SU-DHL-6 (cell line): ENCODE results near the gene RFWD3.

Experiments used
- H2AFZ ChIP-seq: fragments of 200-600 bp; sonication (generic); 2 replicates; pipeline ENCODE4 v1.6.1; 2014; ENCODE audit warnings: low read depth, mild to moderate bottlenecking, moderate library complexity, mixed read lengths, antibody characterized with exemption, low read length; ENCODE audit not compliant: severe bottlenecking
- H3F3A ChIP-seq: fragments of 200-600 bp; shearing (Covaris generic); 2 replicates; pipeline ENCODE4 v1.6.0; 2016; ENCODE audit warnings: antibody characterized with exemption, mild to moderate bottlenecking; ENCODE audit not compliant: insufficient read depth
- H3K27ac ChIP-seq: fragments of 200-600 bp; sonication (generic); 2 replicates; pipeline ENCODE4 v1.5.1; 2016; ENCODE audit warnings: low read depth, mild to moderate bottlenecking, low read length, moderate library complexity, mixed read lengths
- H3K27me3 ChIP-seq: fragments of 200-600 bp; sonication (generic), shearing (Covaris generic); 2 replicates; pipeline ENCODE4 v1.6.0; 2014; ENCODE audit warnings: mild to moderate bottlenecking, low read length
- H3K36me3 ChIP-seq: fragments of 200-600 bp; sonication (generic); 2 replicates; pipeline ENCODE4 v1.6.1; 2014; ENCODE audit warnings: mild to moderate bottlenecking, low read length, mixed read lengths
- H3K4me2 ChIP-seq: fragments of 300-600, 200-600 bp; shearing (Covaris generic), sonication (generic); 2 replicates; pipeline ENCODE4 v1.6.0; 2014; ENCODE audit warnings: low read length, low read depth, mild to moderate bottlenecking; ENCODE audit not compliant: poor library complexity, severe bottlenecking
- H3K4me3 ChIP-seq: fragments of 200-600 bp; sonication (generic); 2 replicates; pipeline ENCODE4 v1.5.1; 2014; ENCODE audit warnings: antibody characterized with exemption, low read length, mild to moderate bottlenecking, mixed read lengths; ENCODE audit not compliant: insufficient read depth, poor library complexity, severe bottlenecking
- H3K79me2 ChIP-seq: fragments of 200-600 bp; sonication (generic); 2 replicates; pipeline ENCODE4 v1.6.1; 2014; ENCODE audit warnings: mild to moderate bottlenecking, low read length, moderate library complexity; ENCODE audit not compliant: insufficient read depth
- H3K9ac ChIP-seq: fragments of 200-600 bp; sonication (generic); 2 replicates; pipeline ENCODE4 v1.7.0; 2014; ENCODE audit warnings: mild to moderate bottlenecking, low read length
- H3K9me2 ChIP-seq: fragments of 200-600 bp; sonication (generic); replicated peaks from 2 replicates; pipeline ENCODE4 v1.6.1; 2014; ENCODE audit warnings: low read length; ENCODE audit not compliant: insufficient read depth
- H3K9me3 ChIP-seq: fragments of 200-600 bp; sonication (generic); 2 replicates; pipeline ENCODE4 v1.6.1; 2014; ENCODE audit warnings: low read length, mixed read lengths; ENCODE audit not compliant: insufficient read depth
- H4K20me1 ChIP-seq: fragments of 200-600 bp; sonication (generic); 2 replicates; pipeline ENCODE4 v1.6.1; 2014; ENCODE audit warnings: low read depth, mild to moderate bottlenecking, antibody characterized with exemption, low read length, moderate library complexity, mixed read lengths
- EZH2phosphoT487 ChIP-seq: fragments of 200-600 bp; sonication (generic), shearing (Covaris generic); conservative IDR thresholded peaks from 2 replicates; pipeline ENCODE4 v1.6.1; 2018; ENCODE audit warnings: mild to moderate bottlenecking, antibody characterized with exemption, low read length, moderate library complexity, mixed read lengths
- TF ChIP-seq, protein P1 (sequence below): fragments of 200-600 bp; sonication (generic); IDR thresholded peaks from one replicate; pipeline ENCODE4 v1.5.1; 2017; ENCODE audit warnings: antibody characterized with exemption, mild to moderate bottlenecking, low read length, moderate library complexity; ENCODE audit not compliant: insufficient read depth, poor library complexity, severe bottlenecking

RFWD3 gene

DNA sequence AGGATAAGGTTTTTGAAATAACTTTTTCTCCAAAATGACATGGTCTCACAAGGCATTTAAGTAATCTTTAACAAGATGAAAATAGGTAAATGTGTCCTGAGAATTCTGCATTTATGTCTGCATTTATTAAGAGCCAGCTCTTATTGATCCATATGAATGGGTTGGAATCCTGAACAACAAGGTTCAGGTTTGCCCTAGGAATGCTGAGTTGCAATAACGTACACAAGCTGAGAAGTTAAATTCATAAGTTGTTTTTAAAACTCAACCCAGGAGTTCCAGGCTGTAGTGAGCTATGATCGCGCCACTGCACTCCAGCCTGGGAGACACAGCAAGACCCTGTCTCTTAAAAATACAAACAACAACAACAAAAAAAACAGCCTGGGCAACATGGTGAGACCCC lies 87.8 kb downstream of the RFWD3 start:
- H3K4me2 ChIP-seq = no peak overlapping the region
- H2AFZ ChIP-seq = no peak overlapping the region
- no peaks in the 10 kb centered on the region for H3K9me2 ChIP-seq
- no peaks in the 10 kb centered on the region for H3K27me3 ChIP-seq
- H3K79me2 ChIP-seq = peaks cover 15% of the 10 kb centered on the region
- H3K36me3 ChIP-seq = no peaks in the 10 kb centered on the region
- no peak overlapping the region for H3K9ac ChIP-seq
- H3K27ac ChIP-seq = no peak overlapping the region
- no peaks in the 10 kb centered on the region for H3F3A ChIP-seq
- peaks cover 4% of the 10 kb centered on the region; the same call in 1 of the 2 replicates for H4K20me1 ChIP-seq
- H3K4me3 ChIP-seq = no peak overlapping the region
- H3K9me3 ChIP-seq = no peaks in the 10 kb centered on the region
- TF ChIP-seq, protein P1, sequence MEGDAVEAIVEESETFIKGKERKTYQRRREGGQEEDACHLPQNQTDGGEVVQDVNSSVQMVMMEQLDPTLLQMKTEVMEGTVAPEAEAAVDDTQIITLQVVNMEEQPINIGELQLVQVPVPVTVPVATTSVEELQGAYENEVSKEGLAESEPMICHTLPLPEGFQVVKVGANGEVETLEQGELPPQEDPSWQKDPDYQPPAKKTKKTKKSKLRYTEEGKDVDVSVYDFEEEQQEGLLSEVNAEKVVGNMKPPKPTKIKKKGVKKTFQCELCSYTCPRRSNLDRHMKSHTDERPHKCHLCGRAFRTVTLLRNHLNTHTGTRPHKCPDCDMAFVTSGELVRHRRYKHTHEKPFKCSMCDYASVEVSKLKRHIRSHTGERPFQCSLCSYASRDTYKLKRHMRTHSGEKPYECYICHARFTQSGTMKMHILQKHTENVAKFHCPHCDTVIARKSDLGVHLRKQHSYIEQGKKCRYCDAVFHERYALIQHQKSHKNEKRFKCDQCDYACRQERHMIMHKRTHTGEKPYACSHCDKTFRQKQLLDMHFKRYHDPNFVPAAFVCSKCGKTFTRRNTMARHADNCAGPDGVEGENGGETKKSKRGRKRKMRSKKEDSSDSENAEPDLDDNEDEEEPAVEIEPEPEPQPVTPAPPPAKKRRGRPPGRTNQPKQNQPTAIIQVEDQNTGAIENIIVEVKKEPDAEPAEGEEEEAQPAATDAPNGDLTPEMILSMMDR = no peak
- no peak for TF ChIP-seq EZH2phosphoT487

DNA sequence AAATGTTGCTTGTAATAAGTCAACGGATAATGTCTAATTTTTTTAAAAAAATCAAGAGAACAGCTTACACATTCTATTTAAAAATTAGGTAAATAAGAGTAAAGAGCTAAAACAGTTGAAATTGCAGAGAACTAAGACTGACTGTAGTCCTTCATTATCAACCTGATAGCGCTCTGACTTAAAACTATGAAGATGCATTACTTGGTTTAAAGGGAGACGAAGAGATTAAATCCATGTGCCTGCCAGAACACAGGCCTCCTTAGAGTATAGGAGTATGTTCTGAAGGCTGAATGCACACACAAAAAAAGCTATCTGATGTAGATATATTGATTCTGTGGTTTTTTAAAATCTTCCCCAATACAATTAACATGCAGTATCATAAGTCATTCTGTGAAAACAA lies 88.2 kb downstream of the RFWD3 start:
- Histone ChIP-seq H3K4me2 (no peak overlapping the region), H3F3A (no peaks in the 10 kb centered on the region), H3K9ac (no peak overlapping the region), H4K20me1 (peaks cover 4% of the 10 kb centered on the region; the same call in 1 of the 2 replicates), H3K9me3 (no peaks in the 10 kb centered on the region), H3K79me2 (peaks cover 19% of the 10 kb centered on the region), H3K4me3 (no peak overlapping the region), H2AFZ (no peak overlapping the region), H3K27me3 (no peaks in the 10 kb centered on the region), H3K36me3 (no peaks in the 10 kb centered on the region), H3K27ac (no peak overlapping the region), H3K9me2 (no peaks in the 10 kb centered on the region)
- TF ChIP-seq EZH2phosphoT487 = no peak
- TF ChIP-seq, protein P1 = no peak

DNA sequence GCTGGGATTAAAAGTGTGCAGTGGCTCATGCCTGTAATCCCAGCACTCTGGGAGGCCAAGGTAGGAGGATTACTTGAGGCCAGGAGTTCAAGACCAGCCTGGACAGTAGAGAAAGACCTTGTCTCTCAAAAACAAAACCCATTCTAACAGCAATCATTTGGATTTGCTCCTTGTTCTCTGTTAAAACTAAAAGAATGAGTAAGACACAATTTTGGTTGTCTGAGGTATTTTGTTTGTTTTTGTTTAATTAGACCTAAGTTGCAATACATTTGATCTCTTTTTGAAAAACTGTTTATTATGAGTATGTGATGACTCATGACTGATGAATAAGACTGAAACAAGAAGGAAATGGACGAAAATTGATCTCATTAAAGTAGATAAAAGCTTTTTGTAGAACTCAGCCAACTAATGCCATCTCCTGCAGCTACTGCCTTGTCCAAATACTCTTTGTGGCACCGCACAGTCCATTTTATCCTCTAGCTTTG lies 88.8 kb downstream of the RFWD3 start:
- Histone ChIP-seq H3K27ac (no peak overlapping the region), H3K4me2 (no peak overlapping the region), H4K20me1 (peaks cover 4% of the 10 kb centered on the region; the same call in 1 of the 2 replicates), H3F3A (no peaks in the 10 kb centered on the region), H2AFZ (no peak overlapping the region), H3K79me2 (peaks cover 22% of the 10 kb centered on the region), H3K36me3 (no peaks in the 10 kb centered on the region), H3K4me3 (no peak overlapping the region), H3K27me3 (no peaks in the 10 kb centered on the region), H3K9ac (no peak overlapping the region), H3K9me2 (no peaks in the 10 kb centered on the region), H3K9me3 (no peaks in the 10 kb centered on the region)
- no peak for TF ChIP-seq EZH2phosphoT487
- TF ChIP-seq, protein P1 = no peak
